PFSK-1 (cell line): ENCODE data around the gene PRKCQ.

Experiments
- REST ChIP-seq, 2 experiments: IDR thresholded peaks; 2 replicates each; pipeline versions ENCODE4 v1.6.1 to v1.8.0; 2011 to 2012; ENCODE audit warnings: low read depth in 2 of 2, low read length in 2 of 2, control low read depth in 1 of 2, inconsistent platforms in 1 of 2, mild to moderate bottlenecking in 1 of 2, moderate library complexity in 1 of 2; ENCODE audit not compliant: insufficient read depth in 1 of 2
- TAF1 ChIP-seq: IDR thresholded peaks from 2 replicates; pipeline ENCODE4 v1.6.1; 2012; ENCODE audit warnings: low read length, control low read depth, borderline replicate concordance; ENCODE audit not compliant: insufficient read depth

GRCh38 chr10:6399879-6400278 lies 180.2 kb downstream of the PRKCQ start:
- TF ChIP-seq REST (IDR thresholded peaks at IDR 0.05; ENCODE audit: insufficient read depth in 1 of 2, low read depth in 2 of 2, low read length in 2 of 2) (no peak), TAF1 (no peak)
